K562 (cell line): ENCODE data around the gene SLC22A12. TPM values are rescaled to one million over a fixed set of nuclear protein-coding genes. Genes with fewer than 3 reads are reported as not detected.

Source experiments
- ATAC-seq: fragments of 200-7000 bp; cut with Tn5 transposase; 3 replicates; pipeline ENCODE4 v1.9.1; 2020; ENCODE audit warnings: moderate library complexity
- BruUV-seq: library from RNA; stranded (reverse); fragments of 400-500 nt; replicated peaks from 2 replicates; lab custom pipeline; 2021; lab: Mats Ljungman, UMichigan
- CTCF ChIA-PET: fragments of 300-600 bp; formaldehyde crosslinking; extraction: SDS; loops from one replicate; lab custom pipeline; 2021; ENCODE audit warnings: low intra/inter-chr PET ratio; lab: Yijun Ruan, JAX
- POLR2A ChIA-PET: fragments of 300-600, 350-650 bp; sonication (Branson Sonifier 250); formaldehyde crosslinking; extraction: SDS; loops from one replicate; lab custom pipeline; 2021; ENCODE audit warnings: antibody characterized with exemption, inconsistent platforms; lab: Yijun Ruan, JAX
- DNase-seq, 4 experiments: peaks; one replicate each; pipeline versions ENCODE4 v3.0.0 to v3.0.0-alpha.2; 2011 to 2018; ENCODE audit warnings: low spot score in 3 of 4, mixed read lengths in 3 of 4; ENCODE audit errors: extremely low read depth in 1 of 4
- FAIRE-seq: peaks from 2 replicates; lab custom pipeline; 2011; peaks lifted over from hg19 to GRCh38; lab: Jason Lieb, UNC
- H2AFZ ChIP-seq: 2 replicates; pipeline ENCODE4 v1.6.0; 2011; ENCODE audit warnings: low read depth, low read length, control low read depth, inconsistent platforms
- H3K27ac ChIP-seq: fragments of 200-600 bp; 3 replicates; pipeline ENCODE4 v1.8.0; 2011; ENCODE audit warnings: low read depth, mild to moderate bottlenecking, control low read depth, inconsistent platforms, low read length, moderate library complexity, mixed read lengths; ENCODE audit errors: extremely low read depth
- H3K27me3 ChIP-seq, 2 experiments: fragments of 300-600 bp in 1 of 2; 2 replicates in 1 of 2; 3 replicates in 1 of 2; pipeline versions ENCODE4 v1.6.0 to v1.8.0; 2011; ENCODE audit warnings: inconsistent platforms in 2 of 2, low read length in 2 of 2, mild to moderate bottlenecking in 1 of 2, mixed read lengths in 1 of 2, moderate library complexity in 1 of 2; ENCODE audit not compliant: control insufficient read depth in 2 of 2, insufficient read depth in 2 of 2
- H3K36me3 ChIP-seq: fragments of 300-600 bp; 3 replicates; pipeline ENCODE4 v1.8.0; 2011; ENCODE audit warnings: mild to moderate bottlenecking, low read length, inconsistent platforms; ENCODE audit not compliant: control insufficient read depth, insufficient read depth
- H3K4me1 ChIP-seq, 2 experiments: fragments of 200-600 bp in 1 of 2; replicated peaks in 1 of 2; 2 replicates in 1 of 2; 3 replicates in 1 of 2; pipeline versions ENCODE4 v1.5.1 to v1.8.0; 2011; ENCODE audit warnings: inconsistent platforms in 2 of 2, low read length in 2 of 2, mild to moderate bottlenecking in 1 of 2, mixed read lengths in 1 of 2, moderate library complexity in 1 of 2; ENCODE audit not compliant: control insufficient read depth in 2 of 2, insufficient read depth in 2 of 2
- H3K4me2 ChIP-seq: 2 replicates; pipeline ENCODE4 v1.6.1; 2011; ENCODE audit warnings: low read length, control low read depth, inconsistent platforms, mixed read lengths; ENCODE audit not compliant: insufficient read depth
- H3K4me3 ChIP-seq: fragments of 200-600 bp; sonication (generic), shearing (Covaris generic); 2 replicates; pipeline ENCODE4 v1.5.1; 2016; ENCODE audit warnings: control low read depth, inconsistent platforms
- H3K79me2 ChIP-seq: fragments of 200-600 bp; 3 replicates; pipeline ENCODE4 v1.8.0; 2011; ENCODE audit warnings: low read length, inconsistent platforms; ENCODE audit not compliant: control insufficient read depth, insufficient read depth
- H3K9ac ChIP-seq, 2 experiments: 2 replicates each; pipeline versions ENCODE4 v1.6.0 to v1.6.1; 2011; ENCODE audit warnings: low read depth in 2 of 2, low read length in 2 of 2, control low read depth in 1 of 2, inconsistent platforms in 1 of 2, mild to moderate bottlenecking in 1 of 2, mixed read lengths in 1 of 2; ENCODE audit not compliant: insufficient read depth in 1 of 2
- H3K9me1 ChIP-seq: one replicate; pipeline ENCODE4 v1.6.0; 2011; ENCODE audit warnings: inconsistent platforms, mild to moderate bottlenecking, low read length, moderate library complexity; ENCODE audit not compliant: control insufficient read depth, insufficient read depth
- H3K9me3 ChIP-seq: replicated peaks from 2 replicates; pipeline ENCODE4 v1.5.1; 2011; ENCODE audit warnings: low read depth, low read length, inconsistent platforms; ENCODE audit not compliant: control insufficient read depth, insufficient read depth
- H4K20me1 ChIP-seq: replicated peaks from 2 replicates; pipeline ENCODE4 v1.6.1; 2011; ENCODE audit warnings: low read length, inconsistent platforms, mixed read lengths; ENCODE audit not compliant: control insufficient read depth, insufficient read depth
- CBFB ChIP-seq: sonication (generic); formaldehyde crosslinking; IDR thresholded peaks from 2 replicates; pipeline ENCODE4 v1.4.0; 2020; ENCODE audit warnings: mild to moderate bottlenecking, missing genetic modification reagents
- E2F3 ChIP-seq: fragments of 250-450 bp; sonication (Bioruptor Pico); IDR thresholded peaks from 2 replicates; pipeline ENCODE4 v1.4.0; 2020; ENCODE audit warnings: mild to moderate bottlenecking
- E4F1 ChIP-seq: fragments of 250-450 bp; sonication (Bioruptor Pico); IDR thresholded peaks from 2 replicates; pipeline ENCODE4 v1.5.0; 2021; ENCODE audit warnings: mild to moderate bottlenecking, borderline replicate concordance
- ETS1 ChIP-seq: conservative IDR thresholded peaks from 2 replicates; pipeline ENCODE4 v1.6.1; 2011; ENCODE audit warnings: low read depth, mild to moderate bottlenecking, low read length; ENCODE audit not compliant: control insufficient read depth
- ILF3 ChIP-seq: fragments of 450-650 bp; IDR thresholded peaks from 2 replicates; pipeline ENCODE4 v1.6.1; 2018; ENCODE audit warnings: antibody characterized with exemption, mild to moderate bottlenecking, moderate library complexity, borderline replicate concordance
- MAFG ChIP-seq: fragments of 450-650 bp; conservative IDR thresholded peaks from 2 replicates; pipeline ENCODE4 v1.6.1; 2016; ENCODE audit warnings: missing genetic modification characterization, missing compliant biosample characterization
- NFIX ChIP-seq: fragments of 250-450 bp; sonication (Bioruptor Pico); IDR thresholded peaks from 2 replicates; pipeline ENCODE4 v1.4.0; 2020; ENCODE audit warnings: low read depth, mild to moderate bottlenecking, moderate library complexity
- RBM34 ChIP-seq: fragments of 200-400 bp; formaldehyde crosslinking; IDR thresholded peaks from 2 replicates; pipeline ENCODE4 v1.6.1; 2018; ENCODE audit warnings: low read length, borderline replicate concordance; ENCODE audit not compliant: insufficient read depth
- SIN3A ChIP-seq, 2 experiments: fragments of 150-350 bp in 1 of 2; IDR thresholded peaks; 2 replicates each; pipeline ENCODE4 v1.6.1; 2011 to 2016; ENCODE audit warnings: borderline replicate concordance in 2 of 2, low read depth in 2 of 2, low read length in 2 of 2, mild to moderate bottlenecking in 2 of 2, moderate library complexity in 2 of 2; ENCODE audit not compliant: control insufficient read depth in 1 of 2
- TEAD1 ChIP-seq, 2 experiments: fragments of 450-650 bp in 1 of 2; sonication (generic) in 1 of 2; formaldehyde crosslinking; IDR thresholded peaks; 2 replicates each; pipeline versions ENCODE4 v1.4.0 to v1.8.0; 2020 to 2022; ENCODE audit warnings: mild to moderate bottlenecking in 2 of 2, missing genetic modification reagents in 1 of 2
- U2AF1 ChIP-seq: fragments of 200-400 bp; formaldehyde crosslinking; optimal IDR thresholded peaks from 2 replicates; pipeline ENCODE3; 2017; ENCODE audit warnings: mild to moderate bottlenecking, low read depth, low read length, moderate library complexity
- ZBED1 ChIP-seq: IDR thresholded peaks from 2 replicates; pipeline ENCODE4 v1.6.1; 2014
- ZNF778 ChIP-seq: fragments of 450-650 bp; formaldehyde crosslinking; IDR thresholded peaks from 2 replicates; pipeline ENCODE4 v1.4.0; 2020; ENCODE audit warnings: mild to moderate bottlenecking, moderate library complexity
- WGBS: fragments of 100-300 bp; shearing (Covaris generic); methylation state at CpG from one replicate; pipeline ENCODE4 v1.1.6; 2016; ENCODE audit warnings: low coverage, mixed read lengths; ENCODE audit not compliant: insufficient coverage; ENCODE audit errors: missing lambda C conversion rate; 5-methylcytosine and 5-hydroxymethylcytosine counted together
- in situ Hi-C: fragments of 300-500 bp; cut with MboI; formaldehyde crosslinking; loops from 4 replicates; pipeline ENCODE4 v1.15.0; 2018; ENCODE audit warnings: inconsistent platforms, mixed read lengths
- intact Hi-C: fragments of 100-400 bp; cut with micrococcal nuclease; formaldehyde crosslinking; loops from 2 replicates; pipeline ENCODE4 v1.14.2; 2022
- polyA plus RNA-seq, 8 experiments: library from polyadenylated mRNA; depleted of rRNA in 4 of 8; stranded (reverse) in 5 of 8; unstranded in 3 of 8; fragments of >200 nt; fragmentation: Nextera tagmentation in 2 of 8; fragmentation: Illumina TruSeq in 1 of 8; extraction: Ambion mirVana in 2 of 8; extraction: Trizol in 1 of 8; gene quantifications; 2 replicates each; pipeline versions ENCODE4 v1.2.1 to v1.2.3, GENCODE V29; 2011 to 2014; ENCODE audit warnings: inconsistent platforms in 1 of 8, missing spikeins in 1 of 8
- total RNA-seq, 7 experiments: library from RNA; depleted of rRNA in 6 of 7; stranded (reverse); fragments of >200 nt in 6 of 7; fragmentation: Illumina TruSeq in 2 of 7; extraction: Trizol in 2 of 7; gene quantifications; 2 replicates each; pipeline versions ENCODE4 v1.2.1 to v1.2.3, GENCODE V29; 2011 to 2021; ENCODE audit warnings: low replicate concordance in 1 of 7

Gene SLC22A12
- total and polyA plus RNA-seq, 9 of the 15 experiments (the other 6 are each of a cell fraction or from before 2014, with no cell fraction given) = not detected

- no peak for TF ChIP-seq RBM34
Measured at GRCh38 chr11:64632654-64633053, 41.6 kb downstream of the SLC22A12 start (continued).

GRCh38 chr11:64633555-64634159, 42.6 kb downstream of the SLC22A12 start:
- peaks cover 5% of the 10 kb centered on the region for H4K20me1 ChIP-seq
- WGBS = 16% methylated on average over 7 of the region's 7 CpGs
- FAIRE-seq (no peak), DNase-seq (no peak), ATAC-seq (no peak)
- ChIA-PET CTCF (no interaction called here), POLR2A (interaction anchor here (0.5 to 1.5 kb wide), 3 partner anchors 30 to 427 kb away, joined by 3 to 4 read pairs (median 3); no protein-coding TSS in a partner anchor)
- H3K9ac ChIP-seq = no peak overlapping the region
- no peaks in the 10 kb centered on the region for H3K36me3 ChIP-seq
- H3K27ac ChIP-seq = no peak overlapping the region
- intact Hi-C loops = no loop called here
- H3K79me2 ChIP-seq = no peaks in the 10 kb centered on the region
- no peak overlapping the region for H3K4me3 ChIP-seq
- H3K9me1 ChIP-seq = no peaks in the 10 kb centered on the region
- in situ Hi-C loops = no loop called here
- H3K27me3 ChIP-seq = peaks cover 11 to 68% of the 10 kb centered on the region in 2 experiments
- H3K4me2 ChIP-seq = no peak overlapping the region
- H3K4me1 ChIP-seq = peaks cover 6 to 21% of the 10 kb centered on the region in 2 experiments; a peak in 4 of 5 replicates
- no peaks in the 10 kb centered on the region for H3K9me3 ChIP-seq
- BruUV-seq = no TSS peak
- H2AFZ ChIP-seq = no peak overlapping the region
- no peak for TF ChIP-seq ZNF778 (CRISPR knock-in tag)
- no peak for TF ChIP-seq ETS1
- no peak for TF ChIP-seq ZBED1
- no peak for TF ChIP-seq U2AF1
- no peak for TF ChIP-seq TEAD1 (CRISPR knock-in tag; IDR thresholded peaks at IDR 0.05)
- TF ChIP-seq E2F3 (CRISPR knock-in tag) = no peak
- no peak for TF ChIP-seq SIN3A (IDR thresholded peaks at IDR 0.05; ENCODE audit: borderline replicate concordance in 2 of 2, control insufficient read depth in 1 of 2, low read depth in 2 of 2, low read length in 2 of 2)
- no peak for TF ChIP-seq NFIX (CRISPR knock-in tag)
- no peak for TF ChIP-seq E4F1 (CRISPR knock-in tag)
- TF ChIP-seq CBFB (CRISPR knock-in tag) = no peak
- no peak for TF ChIP-seq ILF3
- no peak for TF ChIP-seq MAFG (tag)
